Measurements from ENCODE around the gene PCDH15.
"Not testable (repeated sequence)": the region's sequence is repeated elsewhere in the genome, so short reads cannot be mapped to it uniquely, and the experiment has no call there.

The PCDH15 gene

GRCh38 chr10:54396031-54396430, 405.0 kb downstream of the PCDH15 start:
- DNase-seq (ENCODE audit: low read depth) = no peak
- no peak overlapping the region for H3K4me3 ChIP-seq (ENCODE audit: low read depth, low read length)
- TF ChIP-seq CTCF (conservative IDR thresholded peaks at IDR 0.05; ENCODE audit: low read depth, low read length) = no peak

GRCh38 chr10:54394598-54394997, 406.4 kb downstream of the PCDH15 start:
- not testable (repeated sequence) for H3K4me3 ChIP-seq (ENCODE audit: low read depth, low read length); DNase-seq (ENCODE audit: low read depth)

GRCh38 chr10:54372179-54372578, 428.9 kb downstream of the PCDH15 start:
- no peak for DNase-seq (ENCODE audit: low read depth)
- TF ChIP-seq CTCF (conservative IDR thresholded peaks at IDR 0.05; ENCODE audit: low read depth, low read length) = no peak
- no peak overlapping the region for H3K4me3 ChIP-seq (ENCODE audit: low read depth, low read length)

GRCh38 chr10:54368984-54369383, 432.0 kb downstream of the PCDH15 start:
- DNase-seq (ENCODE audit: low read depth) = no peak
- no peak for TF ChIP-seq CTCF (conservative IDR thresholded peaks at IDR 0.05; ENCODE audit: low read depth, low read length)
- H3K4me3 ChIP-seq (ENCODE audit: low read depth, low read length) = no peak overlapping the region

- H3K4me3 ChIP-seq (ENCODE audit: low read depth, low read length) = no peak overlapping the region
- no peak for DNase-seq (ENCODE audit: low read depth)
- TF ChIP-seq CTCF (conservative IDR thresholded peaks at IDR 0.05; ENCODE audit: low read depth, low read length) = no peak
Measured at GRCh38 chr10:54363390-54363789, 437.6 kb downstream of the PCDH15 start.

GRCh38 chr10:54342058-54342457, 459.0 kb downstream of the PCDH15 start:
- TF ChIP-seq CTCF (conservative IDR thresholded peaks at IDR 0.05; ENCODE audit: low read depth, low read length) = no peak
- no peak for DNase-seq (ENCODE audit: low read depth)

GRCh38 chr10:54335296-54335695, 465.7 kb downstream of the PCDH15 start:
- DNase-seq (ENCODE audit: low read depth) = no peak
- H3K4me3 ChIP-seq (ENCODE audit: low read depth, low read length) = no peak overlapping the region
- no peak for TF ChIP-seq CTCF (conservative IDR thresholded peaks at IDR 0.05; ENCODE audit: low read depth, low read length)

More at GRCh38 chr10:54342058-54342457, 459.0 kb downstream of the PCDH15 start:
- no peak overlapping the region for H3K4me3 ChIP-seq (ENCODE audit: low read depth, low read length)

- no peak for DNase-seq (ENCODE audit: low read depth)
- H3K4me3 ChIP-seq (ENCODE audit: low read depth, low read length) = no peak overlapping the region
- no peak for TF ChIP-seq CTCF (conservative IDR thresholded peaks at IDR 0.05; ENCODE audit: low read depth, low read length)
Measured at GRCh38 chr10:54319341-54319740, 481.7 kb downstream of the PCDH15 start.
